HG03045 (cell line): Measurements from ENCODE around the gene ZNF407.
A peak's percentile ranks its signal among the peaks of the same experiment; 100 is the strongest.

Source experiments
- ATAC-seq: cut with Tn5 transposase; IDR thresholded peaks from one replicate; pipeline ENCODE4 v1.9.1; 2021; ENCODE audit warnings: mild to moderate bottlenecking, moderate library complexity; ENCODE audit not compliant: unreplicated experiment

The ZNF407 gene

DNA sequence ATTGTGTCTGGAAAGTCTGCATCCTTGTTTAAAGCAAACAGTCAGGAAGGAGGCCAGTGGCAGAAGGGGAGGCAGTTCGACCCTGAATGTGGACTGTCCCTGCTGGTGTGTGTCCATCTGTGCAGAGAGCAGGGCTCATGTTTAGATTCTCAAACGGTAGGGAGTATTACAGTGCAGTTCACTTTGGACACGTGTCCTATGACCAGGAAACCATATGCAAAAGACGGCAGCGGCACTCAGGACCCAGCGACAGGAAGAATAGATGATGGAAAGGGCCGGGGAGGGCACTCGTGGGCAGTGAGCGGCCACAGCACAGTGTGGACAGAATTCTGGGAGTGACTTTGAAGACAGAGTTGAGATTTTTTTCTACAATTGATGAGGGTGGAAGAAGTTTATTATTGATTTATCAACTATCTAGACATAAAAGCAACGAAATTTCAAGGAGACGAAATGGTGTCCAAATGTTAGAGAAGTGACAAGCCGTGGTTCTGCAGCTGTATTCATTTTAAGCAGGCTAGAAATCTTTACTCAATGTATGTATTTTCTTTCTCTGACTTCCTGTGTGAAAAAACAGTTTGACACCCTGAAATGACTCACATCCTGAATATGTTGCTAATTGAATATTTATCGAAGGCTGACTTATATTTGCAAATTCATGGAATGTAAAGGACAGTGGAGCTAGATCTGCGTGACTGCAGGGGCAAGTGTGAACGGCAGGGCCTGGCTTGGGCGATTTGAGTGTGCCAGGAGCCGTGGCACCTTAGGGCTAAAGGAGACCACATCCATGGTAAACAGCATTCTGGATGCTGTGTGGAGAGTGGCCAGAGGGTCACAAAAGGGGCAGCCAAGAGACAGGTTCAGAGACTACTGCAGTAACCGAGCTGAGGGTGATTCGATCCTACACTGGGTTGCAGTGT is 397.1 kb downstream of the ZNF407 start:
- ATAC-seq = peak; percentile 91

DNA sequence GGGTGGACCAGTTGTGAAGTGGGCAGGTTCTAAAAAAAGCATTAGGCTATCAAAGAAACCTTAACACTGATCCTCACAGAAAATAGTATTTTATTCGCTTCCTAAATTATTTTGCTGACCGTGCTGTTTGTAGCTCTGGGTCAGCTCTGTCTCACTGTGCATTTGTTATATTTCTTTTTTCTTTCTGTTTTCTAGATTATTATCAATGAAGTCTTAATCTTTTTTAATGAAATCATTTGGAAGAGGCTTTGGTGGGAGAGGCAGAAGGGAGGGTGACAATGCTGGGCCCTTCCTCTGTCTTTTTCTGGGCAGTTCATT is 397.7 kb downstream of the ZNF407 start:
- no peak for ATAC-seq

DNA sequence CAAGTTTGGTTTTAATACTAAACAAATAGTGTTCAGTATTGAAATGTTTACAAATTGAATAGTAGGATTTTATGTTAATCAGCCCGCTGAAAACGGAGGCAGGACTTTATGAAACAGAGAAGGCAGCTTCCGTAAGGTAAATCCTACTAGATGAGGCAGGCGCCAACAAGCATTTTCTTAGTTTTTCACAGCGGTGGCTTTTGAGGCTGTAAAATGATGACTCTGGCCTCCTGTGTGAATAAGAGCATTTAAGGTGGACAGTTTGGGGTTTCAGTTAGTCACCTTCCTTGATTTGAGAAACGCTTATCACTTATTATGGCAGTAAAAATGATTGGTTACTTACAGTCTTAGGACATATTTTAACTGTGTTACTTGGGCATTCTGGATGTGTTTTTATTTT is 398.4 kb downstream of the ZNF407 start:
- ATAC-seq = no peak

DNA sequence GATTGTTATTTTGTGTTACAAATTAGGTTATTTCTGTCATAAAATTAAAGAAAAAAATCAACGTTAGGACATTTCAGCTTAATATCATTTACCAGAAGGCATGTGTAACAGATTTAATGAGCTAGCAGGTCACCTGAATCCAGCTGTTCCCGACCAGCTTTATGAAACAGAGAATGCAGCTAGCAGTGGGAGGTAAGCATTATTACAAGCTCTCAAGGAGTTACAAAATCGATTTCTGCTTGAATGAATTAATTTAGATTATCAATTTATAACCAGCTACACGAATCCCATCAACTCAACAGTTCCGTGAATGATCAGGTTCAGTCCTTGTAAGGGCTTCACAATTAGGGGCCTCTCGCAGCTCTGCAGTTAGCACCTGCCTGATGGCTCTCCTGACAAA is 399.3 kb downstream of the ZNF407 start:
- ATAC-seq = no peak

DNA sequence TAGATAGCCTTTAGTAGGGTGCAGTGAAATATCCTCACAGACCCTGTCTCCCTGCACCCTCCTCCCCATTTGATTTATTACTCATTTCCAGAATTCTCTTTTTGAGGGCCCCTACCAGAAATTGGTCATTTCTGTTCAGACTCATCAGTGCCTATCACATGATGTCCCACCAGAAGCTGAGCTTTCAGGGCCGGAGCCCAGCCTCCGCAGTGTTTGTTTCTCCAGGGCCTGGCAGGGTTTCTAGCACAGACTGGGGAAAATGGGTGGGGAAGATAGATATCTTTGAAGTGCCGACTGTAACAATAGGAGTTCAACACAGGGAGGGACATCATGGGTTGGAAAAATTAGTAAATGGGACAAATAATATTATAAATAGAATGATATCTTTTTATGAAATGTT is 403.2 kb downstream of the ZNF407 start:
- no peak for ATAC-seq

DNA sequence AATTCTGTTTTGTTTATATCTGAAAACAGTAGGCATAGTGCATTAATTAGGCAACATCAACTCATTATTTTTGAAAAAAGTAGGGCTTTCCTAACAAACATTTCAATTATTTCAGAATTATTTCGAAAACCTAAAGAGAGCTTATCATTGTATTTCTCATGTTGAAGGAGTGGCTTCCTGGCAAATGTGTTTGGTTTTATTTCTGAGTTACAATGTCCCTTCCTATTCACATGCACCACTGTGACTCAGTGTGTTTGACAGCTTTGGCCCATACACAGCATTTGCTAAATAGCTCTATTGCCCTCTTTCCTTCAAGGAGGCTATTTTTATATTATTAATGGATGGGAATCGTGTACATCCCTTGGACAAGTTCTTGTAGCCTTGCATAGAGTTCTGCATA is 405.4 kb downstream of the ZNF407 start:
- ATAC-seq = no peak

DNA sequence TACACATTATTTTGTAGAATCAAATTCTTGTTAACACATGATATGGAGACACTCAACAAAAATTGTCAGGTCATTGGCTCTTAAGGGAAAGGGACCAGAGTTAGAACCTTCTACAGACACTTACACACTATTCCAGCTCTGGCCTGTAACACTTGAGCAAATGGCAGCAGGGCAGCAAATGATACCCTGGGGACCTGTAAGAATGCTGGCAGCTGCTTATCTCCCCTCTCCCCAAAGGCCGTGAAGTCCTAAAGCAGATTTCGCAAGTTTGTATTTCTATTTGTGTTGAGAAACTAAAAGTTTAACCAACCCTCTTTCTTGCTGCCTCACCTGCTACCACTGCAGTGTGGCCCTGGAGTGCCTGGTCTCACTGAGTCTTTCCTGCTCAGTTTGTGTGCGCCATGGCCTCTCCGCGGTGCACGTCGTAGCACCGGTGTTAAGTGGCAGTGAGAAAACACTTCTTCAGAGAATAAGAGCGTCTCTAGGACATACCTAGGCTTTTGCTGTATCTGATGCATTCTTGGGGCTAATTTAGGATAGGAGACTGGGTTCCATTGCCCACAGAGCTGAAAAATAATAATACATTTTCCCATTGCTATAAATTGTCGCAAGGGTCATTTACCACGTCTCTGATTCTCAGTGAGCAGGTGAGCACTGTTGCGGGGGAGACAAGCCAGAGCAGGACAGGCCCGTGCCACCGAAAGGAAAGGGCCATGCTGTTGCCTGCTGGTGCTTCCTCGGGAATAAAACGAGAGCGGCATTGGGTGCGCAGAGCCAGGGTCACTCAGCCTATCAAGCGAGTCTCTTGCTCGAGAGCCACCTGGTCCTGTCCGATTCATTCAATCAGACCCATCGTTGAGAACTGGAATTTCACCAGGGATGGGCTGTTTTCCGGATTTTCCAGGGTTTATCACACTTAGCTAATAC is 406.4 kb downstream of the ZNF407 start:
- ATAC-seq = no peak

DNA sequence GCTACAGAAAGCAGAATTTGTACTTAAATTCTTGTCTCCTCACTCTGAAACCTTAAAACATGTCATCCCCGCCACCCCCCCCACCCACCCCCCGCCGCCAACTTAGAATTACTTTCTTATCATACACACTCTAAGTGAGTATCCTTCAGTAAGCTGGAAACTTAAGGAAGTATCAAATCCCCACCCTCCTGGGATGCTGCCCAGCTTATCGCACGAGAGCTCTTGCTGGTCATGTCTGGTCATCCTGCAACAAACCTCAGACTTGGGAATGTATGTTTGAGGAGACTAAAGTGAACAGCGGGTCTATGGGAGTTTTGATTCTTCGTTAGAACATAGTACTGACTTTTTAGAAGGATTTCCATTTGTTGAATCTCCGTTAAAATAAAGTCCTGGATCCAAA is 408.0 kb downstream of the ZNF407 start:
- no peak for ATAC-seq

DNA sequence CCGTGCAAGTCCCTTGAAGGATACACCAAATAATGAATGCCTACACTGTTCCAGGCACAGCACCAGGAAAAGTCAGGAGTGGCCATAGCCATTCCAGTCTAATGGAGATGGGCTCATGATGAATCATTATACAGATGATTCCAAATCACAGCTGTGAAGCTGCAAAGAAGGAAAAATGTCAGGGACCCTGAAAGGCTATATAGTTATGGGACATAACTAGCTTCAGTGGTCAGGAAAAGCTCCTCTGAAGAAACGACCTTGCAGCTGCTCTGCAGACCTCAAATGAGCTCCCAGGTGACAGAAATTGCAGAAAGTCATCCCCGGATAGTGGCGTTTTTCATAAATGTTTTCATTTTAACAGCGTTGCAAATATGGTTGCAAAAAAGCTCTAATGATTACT is 410.5 kb downstream of the ZNF407 start:
- no peak for ATAC-seq

DNA sequence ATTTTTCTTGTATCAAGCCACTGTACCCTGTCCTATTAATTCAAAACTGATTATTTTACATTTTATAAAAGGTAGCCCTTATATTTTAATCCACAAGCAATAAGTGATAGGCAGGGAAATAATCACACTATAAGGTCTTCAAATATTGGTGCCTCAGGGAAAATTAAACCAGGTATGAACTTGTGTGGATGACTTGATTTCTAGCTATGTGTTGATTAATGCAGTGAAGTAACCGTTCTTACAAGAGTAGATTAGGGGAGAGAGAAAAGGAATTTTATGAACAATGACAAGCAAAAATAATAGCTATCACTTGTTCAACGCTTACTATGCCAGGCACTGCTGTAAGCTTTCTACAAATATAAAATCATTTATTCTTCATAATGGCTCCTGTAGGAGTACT is 411.6 kb downstream of the ZNF407 start:
- ATAC-seq = no peak

DNA sequence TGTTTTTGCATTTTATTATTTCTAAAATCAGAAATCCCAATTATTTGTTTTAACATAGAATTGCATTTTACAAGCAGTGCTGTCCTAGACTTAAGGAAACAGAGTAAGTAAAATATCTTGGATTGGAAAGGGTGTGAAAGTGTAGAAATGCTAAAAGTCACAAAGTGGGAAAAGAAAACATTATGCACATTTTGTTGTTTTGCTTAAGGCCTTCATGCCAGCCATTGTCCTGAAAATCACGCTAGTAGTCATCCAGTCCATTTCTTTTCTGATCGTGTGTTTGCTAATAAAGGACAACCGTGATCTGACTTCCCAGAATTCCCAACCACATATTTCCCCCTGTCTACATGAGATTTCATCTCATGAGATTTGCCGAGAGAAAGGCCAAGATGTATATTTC is 412.2 kb downstream of the ZNF407 start:
- no peak for ATAC-seq

DNA sequence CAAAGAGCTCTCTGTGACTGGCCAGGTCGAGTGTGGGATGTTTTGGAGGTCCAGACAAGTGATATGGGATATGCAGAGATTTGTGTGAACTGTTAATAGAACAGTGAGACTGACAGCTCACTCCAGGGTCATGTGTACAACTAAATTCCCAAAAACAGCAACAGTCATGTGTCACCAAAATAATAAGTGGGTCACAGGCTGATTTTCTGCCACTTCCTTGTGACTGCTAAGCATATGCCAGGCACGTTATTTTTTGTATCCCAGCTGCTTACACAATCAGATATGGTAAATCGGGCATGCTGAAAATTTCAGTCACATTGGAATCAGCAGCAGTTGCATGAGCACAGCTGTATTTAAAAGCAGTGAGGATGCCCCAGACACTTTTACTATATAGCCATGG is 412.6 kb downstream of the ZNF407 start:
- no peak for ATAC-seq

DNA sequence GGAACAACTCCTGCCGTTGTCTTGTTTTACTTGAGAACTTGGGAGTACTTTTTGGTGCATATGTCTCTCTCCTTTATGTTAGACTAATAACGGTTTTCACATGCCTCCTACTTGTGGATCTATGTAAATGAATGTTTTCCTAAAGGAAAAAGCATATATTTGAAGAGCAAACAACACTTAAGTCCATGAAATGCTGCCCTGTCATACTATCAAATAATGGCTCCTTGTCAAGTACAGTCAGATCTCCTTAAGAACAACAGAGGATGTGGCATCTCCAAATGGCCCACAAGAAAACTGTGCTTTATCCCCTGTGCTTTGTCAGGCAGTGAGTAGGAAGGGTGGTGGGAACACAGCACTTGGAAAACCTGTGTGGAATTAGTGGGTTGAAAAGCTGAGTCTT is 413.0 kb downstream of the ZNF407 start:
- no peak for ATAC-seq

DNA sequence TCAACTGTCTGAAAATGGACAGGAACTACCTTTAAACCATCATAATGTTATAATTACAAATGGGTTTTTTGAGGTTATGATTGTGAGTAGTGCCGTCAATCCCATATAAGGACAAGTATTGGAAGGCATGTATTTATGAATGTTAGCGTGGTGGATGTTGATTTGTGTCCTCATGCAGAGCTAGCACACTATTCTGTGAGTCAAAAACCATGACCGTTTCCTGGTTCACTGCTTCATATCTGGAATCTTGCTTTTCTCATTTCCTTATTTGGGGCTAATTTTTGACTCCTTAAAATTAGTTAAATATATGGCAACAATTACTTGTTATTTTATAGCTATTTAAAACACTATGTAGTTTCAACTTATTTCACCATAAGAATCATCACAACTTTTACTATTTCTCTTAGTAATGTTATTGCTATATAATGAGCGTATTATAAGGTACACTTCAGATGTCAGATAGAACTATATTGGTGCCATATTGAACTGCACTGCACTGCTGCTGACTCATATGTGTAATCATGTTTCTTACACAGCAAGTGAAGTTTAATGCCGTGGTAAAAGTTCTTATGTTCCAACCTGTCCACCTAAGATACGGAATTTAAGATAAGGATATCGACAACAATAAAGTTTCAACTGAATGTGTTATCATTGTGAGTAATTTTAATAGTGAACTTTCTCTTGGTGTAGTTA is 418.5 kb downstream of the ZNF407 start:
- peak; percentile 85 for ATAC-seq

DNA sequence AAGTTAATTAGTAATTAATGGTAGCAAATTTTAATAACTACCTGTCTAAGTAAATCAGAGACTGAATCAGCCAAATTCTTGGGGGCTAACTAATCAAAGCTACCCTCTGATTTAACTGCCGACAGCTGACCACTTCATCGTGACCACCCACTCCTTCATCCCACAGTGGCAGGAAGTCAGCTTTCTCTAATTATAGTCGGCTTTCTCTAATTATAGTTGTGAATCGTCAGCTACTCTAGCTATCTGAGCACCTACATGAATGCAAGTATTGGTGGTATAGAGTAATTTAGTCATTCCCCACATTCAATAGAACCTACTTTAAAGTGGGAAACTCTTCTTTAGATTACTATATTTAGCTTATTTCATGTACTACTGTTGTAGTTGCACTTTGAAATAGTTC is 425.8 kb downstream of the ZNF407 start:
- ATAC-seq = no peak

DNA sequence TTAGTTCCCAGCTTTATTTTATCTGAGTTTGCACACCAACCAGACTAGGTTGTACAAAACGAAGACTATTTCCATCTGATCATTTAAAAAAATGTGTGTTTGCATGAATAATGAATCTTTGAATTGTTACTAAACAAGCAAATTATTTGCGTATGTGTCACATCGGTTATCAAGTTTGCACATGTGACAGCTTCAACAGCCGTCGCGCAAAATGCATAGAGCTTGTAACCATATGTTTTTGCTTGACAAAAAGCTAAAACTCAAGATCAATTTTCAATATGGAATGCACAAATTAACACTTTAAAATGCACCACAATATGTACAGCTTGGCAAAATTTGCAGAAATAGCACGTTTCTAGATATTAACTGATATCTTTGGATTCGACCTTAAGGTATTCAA is 427.2 kb downstream of the ZNF407 start:
- no peak for ATAC-seq

DNA sequence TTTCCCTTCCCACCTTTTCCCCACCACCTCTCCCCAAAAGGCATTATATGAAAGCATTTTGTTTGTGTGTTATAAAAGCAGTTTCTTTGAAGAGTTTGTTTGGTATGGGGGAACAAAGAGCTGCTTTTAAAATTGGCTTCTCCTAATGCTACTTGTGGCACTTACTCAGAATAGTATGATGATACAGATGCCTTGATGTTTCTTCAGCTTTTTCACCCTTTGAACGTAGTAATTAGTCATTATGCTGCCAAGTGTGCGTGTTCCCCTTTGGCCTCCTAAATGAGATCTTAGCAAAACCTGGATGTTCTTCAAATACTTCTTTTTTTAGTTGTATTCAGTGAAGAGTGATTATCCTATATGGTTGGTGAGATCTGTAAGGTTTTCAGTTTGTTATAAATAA is 427.9 kb downstream of the ZNF407 start:
- no peak for ATAC-seq

DNA sequence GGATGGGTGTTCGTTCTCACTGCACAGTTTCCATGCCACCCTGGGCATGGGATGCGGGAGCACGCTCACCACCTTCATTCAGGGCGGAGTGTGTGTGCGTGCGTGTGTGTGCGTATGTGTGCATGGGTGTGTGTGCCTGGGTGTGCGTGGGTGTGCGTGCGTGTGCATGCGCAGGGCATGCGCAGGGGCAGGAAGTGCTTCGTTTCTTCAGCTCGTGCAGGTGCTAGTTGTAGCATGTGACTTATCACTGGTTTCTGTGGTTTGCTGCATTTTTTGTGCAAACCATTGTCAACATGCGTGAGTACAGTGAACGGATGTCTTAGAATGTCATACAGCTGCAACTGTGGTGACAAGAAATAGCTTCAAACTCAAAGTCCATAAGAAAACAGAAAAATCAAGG is 431.8 kb downstream of the ZNF407 start:
- no peak for ATAC-seq

DNA sequence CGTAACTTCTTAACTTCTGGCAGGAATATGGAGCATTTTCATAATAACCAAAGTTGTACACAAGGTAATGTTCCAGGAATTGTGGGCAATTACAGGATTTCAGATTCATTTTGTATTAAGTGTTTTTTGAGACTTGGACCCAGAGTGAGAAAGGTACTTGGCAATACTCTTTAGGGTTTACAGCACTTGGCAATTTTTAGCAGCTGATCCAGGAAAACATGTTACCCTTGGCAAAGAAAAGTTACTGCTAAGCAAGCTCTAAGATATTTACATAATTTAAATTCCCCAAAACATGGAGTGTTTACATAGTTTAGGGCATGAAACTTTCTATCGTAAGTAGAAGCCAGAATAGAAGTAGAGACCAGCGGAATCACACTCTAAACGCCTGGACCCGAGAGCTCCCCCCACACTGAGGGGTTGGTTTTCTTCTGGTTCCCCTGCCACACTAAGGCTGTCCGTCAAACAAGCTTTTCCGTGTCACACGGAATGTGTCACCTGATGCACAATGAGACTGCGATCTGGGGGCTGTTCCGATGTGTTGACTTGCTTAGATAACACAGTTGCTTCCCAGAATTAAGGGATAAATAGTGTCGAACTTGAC is 434.1 kb downstream of the ZNF407 start:
- ATAC-seq = no peak

DNA sequence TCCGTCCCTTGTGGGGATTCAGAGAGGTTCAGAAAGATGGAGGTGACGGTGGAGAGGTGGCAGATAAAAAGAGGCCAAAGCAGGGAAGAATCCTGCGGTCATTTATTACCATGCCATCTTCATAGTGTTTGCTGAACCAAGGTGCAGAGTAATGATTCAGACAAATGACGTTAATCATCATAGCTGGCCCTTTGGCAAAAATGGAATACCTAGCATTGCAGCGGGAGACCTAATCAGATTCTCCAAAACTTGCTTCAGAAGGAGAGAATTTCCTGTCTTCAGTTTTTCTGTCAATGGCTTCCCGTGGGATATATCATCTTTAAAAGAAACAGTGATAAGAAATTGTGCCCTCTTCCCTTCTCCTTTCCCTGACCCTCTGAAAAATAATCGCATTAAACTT is 435.8 kb downstream of the ZNF407 start:
- ATAC-seq = no peak

DNA sequence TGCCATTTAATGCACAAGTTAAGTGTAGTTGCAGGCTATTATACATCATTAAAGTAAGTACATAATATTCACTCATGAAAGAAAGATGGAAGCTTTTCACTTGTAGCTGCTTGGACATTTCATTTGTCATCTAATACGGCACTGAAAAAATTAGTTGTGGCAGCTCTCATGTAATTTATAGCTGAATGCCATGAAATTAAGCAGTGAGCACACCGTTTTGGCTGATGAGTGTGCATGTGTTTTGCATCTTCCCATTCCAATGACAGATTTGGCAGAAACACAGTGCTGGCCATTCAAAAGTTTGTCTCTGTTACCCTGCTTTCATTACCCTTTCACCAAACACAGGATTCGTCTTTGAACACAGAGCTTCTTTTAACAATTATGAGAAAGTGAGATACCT is 437.3 kb downstream of the ZNF407 start:
- no peak for ATAC-seq
